ENCODE data around the gene ARHGAP12. TPM values are rescaled to one million over a fixed set of nuclear protein-coding genes. Genes with fewer than 3 reads are reported as not detected.

The ARHGAP12 gene
- total RNA-seq, 1 experiment from 2014 or later = 51.9 TPM

GRCh38 chr10:31940839-31941653 is 12.4 kb upstream of the ARHGAP12 start:
- no peak overlapping the region for H2AFZ ChIP-seq
- intact Hi-C loops (cut with micrococcal nuclease; ENCODE audit: unreplicated experiment) = loop anchor here (2.0 to 5.0 kb wide), 2 partner anchors 28 to 66 kb away; no protein-coding TSS in a partner anchor
- TSS peak; percentile 74 for BruUV-seq (replicated peaks)

GRCh38 chr10:31939797-31940708 is 11.4 kb upstream of the ARHGAP12 start:
- peaks cover 9% of the 10 kb centered on the region; the same call in 1 of the 2 replicates for H3K79me2 ChIP-seq (ENCODE audit: low read depth)
- H3K9me3 ChIP-seq (ENCODE audit: insufficient read depth, low read depth) = no peaks in the 10 kb centered on the region
- peak overlapping the region; percentile 82 for H3K27ac ChIP-seq
- H3K9me2 ChIP-seq (ENCODE audit: insufficient read depth) = no peaks in the 10 kb centered on the region
- POLR2A ChIA-PET (ENCODE audit: unreplicated experiment) = interaction anchor here (1.8 kb wide), 1 partner anchor 10 kb away, joined by 9 read pairs; no protein-coding TSS in a partner anchor
- peak in 1 of 2 experiments; percentile 42 for DNase-seq
- peaks cover 92% of the 10 kb centered on the region for H3K4me1 ChIP-seq (replicated peaks; ENCODE audit: insufficient read depth)
- TSS peak; percentile 77 for BruUV-seq (replicated peaks)
- H3K4me2 ChIP-seq = peak overlapping the region; percentile 73
- no peak overlapping the region for H2AFZ ChIP-seq
- intact Hi-C loops (cut with micrococcal nuclease; ENCODE audit: unreplicated experiment) = loop anchor here (2.0 to 5.0 kb wide), 2 partner anchors 27 to 67 kb away; no protein-coding TSS in a partner anchor
- CTCF ChIA-PET = interaction anchor here (0.6 kb wide), 2 partner anchors 22 to 278 kb away, joined by 3 to 4 read pairs; no protein-coding TSS in a partner anchor
- H3K36me3 ChIP-seq (ENCODE audit: low read depth) = no peaks in the 10 kb centered on the region
- H4K20me1 ChIP-seq (ENCODE audit: insufficient read depth) = no peaks in the 10 kb centered on the region
- TF ChIP-seq CTCF (conservative IDR thresholded peaks at IDR 0.05) (no peak), EZH2 (IDR thresholded peaks at IDR 0.05; ENCODE audit: low read depth) (no peak)
- H3K27me3 ChIP-seq (ENCODE audit: insufficient read depth, low read depth) = no peaks in the 10 kb centered on the region
- peak overlapping the region; percentile 32; the same call in 1 of the 2 replicates for H3K4me3 ChIP-seq
- peaks cover 54% of the 10 kb centered on the region for H3F3A ChIP-seq (ENCODE audit: insufficient read depth, low read depth)

More at GRCh38 chr10:31940839-31941653, 12.4 kb upstream of the ARHGAP12 start:
- CTCF ChIA-PET = interaction anchor here (0.6 kb wide), 1 partner anchor 23 kb away, joined by 4 read pairs; no protein-coding TSS in a partner anchor
- Histone ChIP-seq H3K27ac (peak overlapping the region; percentile 93), H3F3A (ENCODE audit: insufficient read depth, low read depth) (peaks cover 57% of the 10 kb centered on the region), H3K4me2 (peak overlapping the region; percentile 73), H3K4me1 (replicated peaks; ENCODE audit: insufficient read depth) (peaks cover 85% of the 10 kb centered on the region), H3K4me3 (peak overlapping the region; percentile 32; the same call in 1 of the 2 replicates), H4K20me1 (ENCODE audit: insufficient read depth) (no peaks in the 10 kb centered on the region), H3K36me3 (ENCODE audit: low read depth) (no peaks in the 10 kb centered on the region), H3K9me2 (ENCODE audit: insufficient read depth) (no peaks in the 10 kb centered on the region), H3K27me3 (ENCODE audit: insufficient read depth, low read depth) (no peaks in the 10 kb centered on the region), H3K79me2 (ENCODE audit: low read depth) (peaks cover 9% of the 10 kb centered on the region; the same call in 1 of the 2 replicates), H3K9me3 (ENCODE audit: insufficient read depth, low read depth) (no peaks in the 10 kb centered on the region)
- POLR2A ChIA-PET (ENCODE audit: unreplicated experiment) = interaction anchor here (0.7 to 1.8 kb wide), 2 partner anchors 11 to 1192 kb away, joined by 3 to 9 read pairs; no protein-coding TSS in a partner anchor
- TF ChIP-seq CTCF (conservative IDR thresholded peaks at IDR 0.05) = no peak
- TF ChIP-seq EZH2 (IDR thresholded peaks at IDR 0.05; ENCODE audit: low read depth) = no peak
- peak; percentile 91 to 95 for DNase-seq

- Histone ChIP-seq H4K20me1 (ENCODE audit: insufficient read depth) (no peaks in the 10 kb centered on the region), H3K27ac (peak overlapping the region; percentile 49), H3K36me3 (ENCODE audit: low read depth) (no peaks in the 10 kb centered on the region), H3K4me1 (replicated peaks; ENCODE audit: insufficient read depth) (peaks cover 74% of the 10 kb centered on the region), H3K9me3 (ENCODE audit: insufficient read depth, low read depth) (no peaks in the 10 kb centered on the region), H3K4me3 (no peak overlapping the region), H3K9me2 (ENCODE audit: insufficient read depth) (no peaks in the 10 kb centered on the region), H3F3A (ENCODE audit: insufficient read depth, low read depth) (peaks cover 30% of the 10 kb centered on the region), H3K79me2 (ENCODE audit: low read depth) (peaks cover 5% of the 10 kb centered on the region; the same call in 1 of the 2 replicates), H2AFZ (no peak overlapping the region), H3K4me2 (peak overlapping the region; percentile 49; the same call in 1 of the 2 replicates), H3K27me3 (ENCODE audit: insufficient read depth, low read depth) (no peaks in the 10 kb centered on the region)
- ChIA-PET POLR2A (ENCODE audit: unreplicated experiment) (no interaction called here), CTCF (no interaction called here)
- BruUV-seq (replicated peaks) = no TSS peak
- no peak for TF ChIP-seq EZH2 (IDR thresholded peaks at IDR 0.05; ENCODE audit: low read depth)
- TF ChIP-seq CTCF (conservative IDR thresholded peaks at IDR 0.05) = no peak
- intact Hi-C loops (cut with micrococcal nuclease; ENCODE audit: unreplicated experiment) = no loop called here
- no peak for DNase-seq
Observed at GRCh38 chr10:31937371-31937770, 8.7 kb upstream of the ARHGAP12 start.
